ENCODE results near the gene MED22.

MED22 gene

GRCh38 chr9:133375724-133376654 is 28.1 kb upstream of the MED22 start, which contains the start of the genes STKLD1 and SURF4 (continued):
- TF ChIP-seq GLIS1 (tag by site-specific recombination; IDR thresholded peaks at IDR 0.05): peak; percentile 93
- TF ChIP-seq, protein P1, sequence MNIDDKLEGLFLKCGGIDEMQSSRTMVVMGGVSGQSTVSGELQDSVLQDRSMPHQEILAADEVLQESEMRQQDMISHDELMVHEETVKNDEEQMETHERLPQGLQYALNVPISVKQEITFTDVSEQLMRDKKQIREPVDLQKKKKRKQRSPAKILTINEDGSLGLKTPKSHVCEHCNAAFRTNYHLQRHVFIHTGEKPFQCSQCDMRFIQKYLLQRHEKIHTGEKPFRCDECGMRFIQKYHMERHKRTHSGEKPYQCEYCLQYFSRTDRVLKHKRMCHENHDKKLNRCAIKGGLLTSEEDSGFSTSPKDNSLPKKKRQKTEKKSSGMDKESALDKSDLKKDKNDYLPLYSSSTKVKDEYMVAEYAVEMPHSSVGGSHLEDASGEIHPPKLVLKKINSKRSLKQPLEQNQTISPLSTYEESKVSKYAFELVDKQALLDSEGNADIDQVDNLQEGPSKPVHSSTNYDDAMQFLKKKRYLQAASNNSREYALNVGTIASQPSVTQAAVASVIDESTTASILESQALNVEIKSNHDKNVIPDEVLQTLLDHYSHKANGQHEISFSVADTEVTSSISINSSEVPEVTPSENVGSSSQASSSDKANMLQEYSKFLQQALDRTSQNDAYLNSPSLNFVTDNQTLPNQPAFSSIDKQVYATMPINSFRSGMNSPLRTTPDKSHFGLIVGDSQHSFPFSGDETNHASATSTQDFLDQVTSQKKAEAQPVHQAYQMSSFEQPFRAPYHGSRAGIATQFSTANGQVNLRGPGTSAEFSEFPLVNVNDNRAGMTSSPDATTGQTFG (tag by site-specific recombination; IDR thresholded peaks at IDR 0.05; ENCODE audit: borderline replicate concordance): no peak
- TF ChIP-seq YY2 (tag by site-specific recombination; IDR thresholded peaks at IDR 0.05): no peak
- TF ChIP-seq ZNF629 (tag by site-specific recombination; IDR thresholded peaks at IDR 0.05): no peak
- no peak for TF ChIP-seq ZNF350 (tag by site-specific recombination; IDR thresholded peaks at IDR 0.05)
- TF ChIP-seq ZNF335 (tag by site-specific recombination; conservative IDR thresholded peaks at IDR 0.05): peak; percentile 52; the same call in 1 of the 2 replicates
- no peak for TF ChIP-seq ZNF521 (tag by site-specific recombination; IDR thresholded peaks at IDR 0.05)
- no peak for TF ChIP-seq ZNF548 (tag by site-specific recombination; IDR thresholded peaks at IDR 0.05)
- TF ChIP-seq ZNF707 (tag by site-specific recombination; IDR thresholded peaks at IDR 0.05): no peak
- TF ChIP-seq ATF2 (tag by site-specific recombination; IDR thresholded peaks at IDR 0.05; ENCODE audit: low read depth): no peak
- no peak for TF ChIP-seq ZNF274 (IDR thresholded peaks at IDR 0.05; ENCODE audit: low read length)
- TF ChIP-seq ZNF274 (tag by site-specific recombination; IDR thresholded peaks at IDR 0.05; ENCODE audit: borderline replicate concordance): no peak
- TF ChIP-seq ZNF324 (tag by site-specific recombination; IDR thresholded peaks at IDR 0.05): no peak
- no peak for TF ChIP-seq ZNF530 (tag by site-specific recombination; IDR thresholded peaks at IDR 0.05; ENCODE audit: low read depth)
- TF ChIP-seq SP7 (tag by site-specific recombination; IDR thresholded peaks at IDR 0.05): no peak
- TF ChIP-seq WT1 (tag by site-specific recombination; IDR thresholded peaks at IDR 0.05): no peak
- TF ChIP-seq ZBTB44 (tag by site-specific recombination; IDR thresholded peaks at IDR 0.05): 0 out of 2 replicates have a peak, but pooled peaks have one; percentile 20
- TF ChIP-seq, protein P2, sequence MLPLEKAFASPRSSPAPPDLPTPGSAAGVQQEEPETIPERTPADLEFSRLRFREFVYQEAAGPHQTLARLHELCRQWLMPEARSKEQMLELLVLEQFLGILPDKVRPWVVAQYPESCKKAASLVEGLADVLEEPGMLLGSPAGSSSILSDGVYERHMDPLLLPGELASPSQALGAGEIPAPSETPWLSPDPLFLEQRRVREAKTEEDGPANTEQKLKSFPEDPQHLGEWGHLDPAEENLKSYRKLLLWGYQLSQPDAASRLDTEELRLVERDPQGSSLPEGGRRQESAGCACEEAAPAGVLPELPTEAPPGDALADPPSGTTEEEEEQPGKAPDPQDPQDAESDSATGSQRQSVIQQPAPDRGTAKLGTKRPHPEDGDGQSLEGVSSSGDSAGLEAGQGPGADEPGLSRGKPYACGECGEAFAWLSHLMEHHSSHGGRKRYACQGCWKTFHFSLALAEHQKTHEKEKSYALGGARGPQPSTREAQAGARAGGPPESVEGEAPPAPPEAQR (tag by site-specific recombination; IDR thresholded peaks at IDR 0.05): no peak
- TF ChIP-seq KLF8 (tag by site-specific recombination; IDR thresholded peaks at IDR 0.05): peak; percentile 44; the same call in 1 of the 2 replicates
- TF ChIP-seq ZNF433 (tag by site-specific recombination; IDR thresholded peaks at IDR 0.05; ENCODE audit: low read depth): no peak
- no peak for TF ChIP-seq ZNF416 (tag by site-specific recombination; IDR thresholded peaks at IDR 0.05)
- TF ChIP-seq ZBTB8A (tag by site-specific recombination; IDR thresholded peaks at IDR 0.05): peak; percentile 49; the same call in 1 of the 2 replicates
- peak; percentile 31; the same call in 1 of the 2 replicates for TF ChIP-seq YY1 (tag by site-specific recombination; IDR thresholded peaks at IDR 0.05)
- TF ChIP-seq ZSCAN4 (tag by site-specific recombination; IDR thresholded peaks at IDR 0.05): no peak
- TF ChIP-seq ZIC2 (tag by site-specific recombination; IDR thresholded peaks at IDR 0.05): peak; percentile 73
- TF ChIP-seq ZNF138 (tag by site-specific recombination; IDR thresholded peaks at IDR 0.05; ENCODE audit: borderline replicate concordance): no peak
- no peak for TF ChIP-seq ZNF23 (tag by site-specific recombination; IDR thresholded peaks at IDR 0.05; ENCODE audit: borderline replicate concordance)
- no peak for TF ChIP-seq ZNF501 (tag by site-specific recombination; IDR thresholded peaks at IDR 0.05)
- no peak for TF ChIP-seq HOXC10 (CRISPR knock-in tag; IDR thresholded peaks at IDR 0.05)
- no peak for TF ChIP-seq ZNF112 (tag by site-specific recombination; IDR thresholded peaks at IDR 0.05)
- peak; percentile 38; the same call in 1 of the 2 replicates for TF ChIP-seq IKZF3 (tag by site-specific recombination; IDR thresholded peaks at IDR 0.05)

Data from HEK293 (cell line).